Measurements from ENCODE around the gene AKR1B1. TPM values are rescaled to one million over a fixed set of nuclear protein-coding genes. Genes with fewer than 3 reads are reported as not detected.

The AKR1B1 gene
- total RNA-seq, 4 donors from 2014 or later = 44.6 to 55.2 (median 52.5) TPM

- H3K4me3 ChIP-seq = no peak overlapping the region
- TF ChIP-seq CTCF (IDR thresholded peaks at IDR 0.05) (no peak), EP300 (IDR thresholded peaks at IDR 0.05) (no peak), POLR2A (IDR thresholded peaks at IDR 0.05; ENCODE audit: low read depth) (no peak), POLR2AphosphoS5 (IDR thresholded peaks at IDR 0.05) (no peak)
- H3K36me3 ChIP-seq = no peaks in the 10 kb centered on the region
- intact Hi-C loops (cut with DNase I) = no loop called here
- 90% methylated on average over 1 of the region's 1 CpG for WGBS
- no peak overlapping the region for H3K27ac ChIP-seq (replicated peaks in 1 of 4)
- no peaks in the 10 kb centered on the region for H3K9me3 ChIP-seq
- DNase-seq (ENCODE audit: extremely low spot score) = no peak
- peaks cover 0 to 14% (median 0%) of the 10 kb centered on the region in 4 donors for H3K27me3 ChIP-seq
- H3K4me1 ChIP-seq = no peaks in the 10 kb centered on the region
Measured at GRCh38 chr7:134403062-134403461, 55.8 kb downstream of the AKR1B1 start.

GRCh38 chr7:134400859-134401258, 58.0 kb downstream of the AKR1B1 start:
- no peaks in the 10 kb centered on the region for H3K9me3 ChIP-seq
- H3K4me1 ChIP-seq = no peaks in the 10 kb centered on the region
- no peak for DNase-seq (ENCODE audit: extremely low spot score)
- WGBS = 90% methylated on average over 2 of the region's 2 CpGs
- H3K4me3 ChIP-seq = no peak overlapping the region
- intact Hi-C loops (cut with DNase I) = no loop called here
- H3K36me3 ChIP-seq = no peaks in the 10 kb centered on the region
- H3K27ac ChIP-seq (replicated peaks in 1 of 4) = no peak overlapping the region
- peaks cover 0 to 14% (median 0%) of the 10 kb centered on the region in 4 donors for H3K27me3 ChIP-seq
- TF ChIP-seq POLR2AphosphoS5 (IDR thresholded peaks at IDR 0.05) = no peak
- TF ChIP-seq CTCF (IDR thresholded peaks at IDR 0.05) = no peak
- TF ChIP-seq POLR2A (IDR thresholded peaks at IDR 0.05; ENCODE audit: low read depth) = no peak

- Histone ChIP-seq H3K9me3 (no peaks in the 10 kb centered on the region), H3K27ac (replicated peaks in 1 of 4) (no peak overlapping the region), H3K4me3 (no peak overlapping the region), H3K36me3 (no peaks in the 10 kb centered on the region), H3K27me3 (peaks cover 0 to 4% (median 0%) of the 10 kb centered on the region in 4 donors), H3K4me1 (no peaks in the 10 kb centered on the region)
- WGBS = 86% methylated on average over 5 of the region's 5 CpGs
- TF ChIP-seq POLR2A (IDR thresholded peaks at IDR 0.05; ENCODE audit: low read depth) (no peak), POLR2AphosphoS5 (IDR thresholded peaks at IDR 0.05) (no peak), CTCF (IDR thresholded peaks at IDR 0.05) (no peak), EP300 (IDR thresholded peaks at IDR 0.05) (no peak)
- no peak for DNase-seq (ENCODE audit: extremely low spot score)
- intact Hi-C loops (cut with DNase I) = no loop called here
Measured at GRCh38 chr7:134396031-134396430, 62.9 kb downstream of the AKR1B1 start.

- intact Hi-C loops (cut with DNase I) = no loop called here
- TF ChIP-seq EP300 (IDR thresholded peaks at IDR 0.05) (no peak), POLR2AphosphoS5 (IDR thresholded peaks at IDR 0.05) (no peak), CTCF (IDR thresholded peaks at IDR 0.05) (no peak), POLR2A (IDR thresholded peaks at IDR 0.05; ENCODE audit: low read depth) (no peak)
- no peaks in the 10 kb centered on the region for H3K36me3 ChIP-seq
- H3K27me3 ChIP-seq = peaks cover 0 to 4% (median 0%) of the 10 kb centered on the region in 4 donors
- no peak overlapping the region for H3K27ac ChIP-seq (replicated peaks in 1 of 4)
- no peaks in the 10 kb centered on the region for H3K9me3 ChIP-seq
- H3K4me1 ChIP-seq = no peaks in the 10 kb centered on the region
- no peak overlapping the region for H3K4me3 ChIP-seq
- WGBS = 72% methylated on average over 4 of the region's 4 CpGs
- no peak for DNase-seq (ENCODE audit: extremely low spot score)
Measured at GRCh38 chr7:134395604-134396003, 63.3 kb downstream of the AKR1B1 start.

- DNase-seq (ENCODE audit: extremely low spot score) = no peak
- Histone ChIP-seq H3K27me3 (peaks cover 0 to 4% (median 0%) of the 10 kb centered on the region in 4 donors), H3K27ac (replicated peaks in 1 of 4) (no peak overlapping the region), H3K36me3 (no peaks in the 10 kb centered on the region), H3K4me3 (no peak overlapping the region), H3K4me1 (no peaks in the 10 kb centered on the region), H3K9me3 (no peaks in the 10 kb centered on the region)
- 72% methylated on average over 5 of the region's 5 CpGs for WGBS
- intact Hi-C loops (cut with DNase I) = no loop called here
- TF ChIP-seq EP300 (IDR thresholded peaks at IDR 0.05) = no peak
- no peak for TF ChIP-seq CTCF (IDR thresholded peaks at IDR 0.05)
- no peak for TF ChIP-seq POLR2A (IDR thresholded peaks at IDR 0.05; ENCODE audit: low read depth)
- TF ChIP-seq POLR2AphosphoS5 (IDR thresholded peaks at IDR 0.05) = no peak
Measured at GRCh38 chr7:134394056-134394455, 64.8 kb downstream of the AKR1B1 start.
